ENCODE results near the gene GPNMB. TPM values are rescaled to one million over a fixed set of nuclear protein-coding genes. Genes with fewer than 3 reads are reported as not detected.

The GPNMB gene
- total and polyA plus RNA-seq, 11 donors, result 97.5 to 561 (median 228) TPM

DNA sequence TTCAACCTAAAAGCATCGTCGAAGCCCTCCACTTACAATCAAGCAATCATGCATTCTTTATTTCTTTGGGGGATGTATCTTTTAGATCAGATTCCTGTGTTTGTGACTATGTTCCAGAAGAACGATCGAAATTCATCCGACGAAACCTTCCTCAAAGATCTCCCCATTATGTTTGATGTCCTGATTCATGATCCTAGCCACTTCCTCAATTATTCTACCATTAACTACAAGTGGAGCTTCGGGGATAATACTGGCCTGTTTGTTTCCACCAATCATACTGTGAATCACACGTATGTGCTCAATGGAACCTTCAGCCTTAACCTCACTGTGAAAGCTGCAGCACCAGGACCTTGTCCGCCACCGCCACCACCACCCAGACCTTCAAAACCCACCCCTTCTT lies 13.8 kb downstream of the GPNMB start:
- no peaks in the 10 kb centered on the region for H3K4me1 ChIP-seq
- DNase-seq (no peak), ATAC-seq (no peak)
- peaks cover 0 to 99% (median 47%) of the 10 kb centered on the region in 9 donors for H3K36me3 ChIP-seq
- intact Hi-C loops (cut with DNase I), result loop anchor here in 4 of 10 donors (5.0 to 10.0 kb wide), 2 partner anchors 73 to 166 kb away; no protein-coding TSS in a partner anchor
- TF ChIP-seq, protein P1, sequence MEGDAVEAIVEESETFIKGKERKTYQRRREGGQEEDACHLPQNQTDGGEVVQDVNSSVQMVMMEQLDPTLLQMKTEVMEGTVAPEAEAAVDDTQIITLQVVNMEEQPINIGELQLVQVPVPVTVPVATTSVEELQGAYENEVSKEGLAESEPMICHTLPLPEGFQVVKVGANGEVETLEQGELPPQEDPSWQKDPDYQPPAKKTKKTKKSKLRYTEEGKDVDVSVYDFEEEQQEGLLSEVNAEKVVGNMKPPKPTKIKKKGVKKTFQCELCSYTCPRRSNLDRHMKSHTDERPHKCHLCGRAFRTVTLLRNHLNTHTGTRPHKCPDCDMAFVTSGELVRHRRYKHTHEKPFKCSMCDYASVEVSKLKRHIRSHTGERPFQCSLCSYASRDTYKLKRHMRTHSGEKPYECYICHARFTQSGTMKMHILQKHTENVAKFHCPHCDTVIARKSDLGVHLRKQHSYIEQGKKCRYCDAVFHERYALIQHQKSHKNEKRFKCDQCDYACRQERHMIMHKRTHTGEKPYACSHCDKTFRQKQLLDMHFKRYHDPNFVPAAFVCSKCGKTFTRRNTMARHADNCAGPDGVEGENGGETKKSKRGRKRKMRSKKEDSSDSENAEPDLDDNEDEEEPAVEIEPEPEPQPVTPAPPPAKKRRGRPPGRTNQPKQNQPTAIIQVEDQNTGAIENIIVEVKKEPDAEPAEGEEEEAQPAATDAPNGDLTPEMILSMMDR (IDR thresholded peaks at IDR 0.05), result no peak
- TF ChIP-seq POLR2A (IDR thresholded peaks at IDR 0.05), result no peak
- H3K4me3 ChIP-seq, result no peak overlapping the region
- H3K27ac ChIP-seq, result no peak overlapping the region
- 84 to 91% (median 87%) methylated on average over 10 of the region's 10 CpGs for WGBS, 4 donors
- H3K9me3 ChIP-seq, result no peaks in the 10 kb centered on the region
- H3K27me3 ChIP-seq, result no peaks in the 10 kb centered on the region

DNA sequence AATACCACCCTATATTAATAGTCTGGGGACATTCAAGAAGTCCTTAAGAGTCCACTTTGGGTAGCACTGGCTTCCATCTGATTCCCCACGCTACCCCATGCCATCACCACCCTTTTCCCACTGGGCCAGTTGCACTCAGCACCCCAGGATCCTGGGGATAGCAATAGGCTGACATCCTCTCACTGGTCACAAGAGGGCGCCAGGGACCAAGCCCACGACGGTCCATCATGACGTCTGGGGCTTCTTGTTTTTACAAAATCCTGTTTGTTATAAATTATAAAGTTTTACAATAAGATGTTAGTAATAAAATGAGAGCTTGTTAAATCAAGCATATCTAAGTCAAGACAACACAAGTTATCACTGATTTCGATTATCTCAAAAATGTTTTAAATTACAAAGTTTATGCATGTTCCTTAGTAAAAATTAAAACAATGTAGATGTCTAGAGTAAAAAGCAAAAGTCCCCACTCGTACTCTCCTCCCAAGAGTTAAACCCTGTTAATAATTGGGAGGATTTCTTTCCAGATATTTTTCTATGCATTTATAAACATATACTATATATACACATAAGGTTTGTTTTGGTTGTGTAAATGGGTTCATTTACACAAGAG lies 15.4 kb downstream of the GPNMB start:
- intact Hi-C loops (cut with DNase I), result loop anchor here in 4 of 10 donors (5.0 to 10.0 kb wide), 2 partner anchors 75 to 167 kb away; no protein-coding TSS in a partner anchor
- H3K9me3 ChIP-seq, result no peaks in the 10 kb centered on the region
- WGBS, 4 donors, result 9 to 17% (median 9%) methylated on average over 7 of the region's 7 CpGs
- no peak overlapping the region for H3K4me3 ChIP-seq
- H3K4me1 ChIP-seq, result no peaks in the 10 kb centered on the region
- ATAC-seq, result peak in 3 of 4 donors; percentile 73 to 85 (median 83)
- H3K27me3 ChIP-seq, result no peaks in the 10 kb centered on the region
- DNase-seq, result peak; percentile 40 to 67 (median 53)
- TF ChIP-seq POLR2A (IDR thresholded peaks at IDR 0.05), result no peak
- TF ChIP-seq, protein P1 (IDR thresholded peaks at IDR 0.05), result peak; percentile 59 to 89 (median 75)
- H3K36me3 ChIP-seq, result peaks cover 0 to 99% (median 47%) of the 10 kb centered on the region in 9 donors
- H3K27ac ChIP-seq, result no peak overlapping the region

DNA sequence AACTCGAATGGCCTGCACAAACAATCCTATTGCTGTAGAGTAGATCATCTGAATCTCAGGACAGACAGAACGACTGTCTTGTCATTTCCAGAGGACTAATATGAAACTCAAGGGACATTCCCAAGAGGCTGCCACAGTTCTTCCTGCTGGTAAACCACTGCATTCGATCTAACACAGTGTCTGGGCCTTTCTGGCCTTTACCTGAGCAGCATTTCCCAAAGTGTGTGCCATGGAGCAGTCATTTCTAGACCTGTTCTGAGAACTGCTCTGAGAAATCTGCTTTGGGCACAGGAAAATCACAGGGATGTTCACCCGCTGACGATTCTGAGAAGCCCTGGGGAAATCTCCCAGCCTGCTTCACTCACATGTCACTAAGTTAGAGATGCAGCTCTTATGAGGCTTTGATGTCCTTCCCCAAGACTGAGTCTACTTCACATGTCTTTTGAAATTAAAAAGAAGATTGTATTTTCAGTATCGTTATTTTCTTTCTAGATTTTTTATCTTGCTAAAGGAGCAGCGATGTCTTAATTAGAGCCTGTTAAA lies 18.4 kb downstream of the GPNMB start:
- TF ChIP-seq, protein P1 (IDR thresholded peaks at IDR 0.05), result no peak
- no peak for TF ChIP-seq POLR2A (IDR thresholded peaks at IDR 0.05)
- no peaks in the 10 kb centered on the region for H3K9me3 ChIP-seq
- no peak overlapping the region for H3K27ac ChIP-seq
- no peaks in the 10 kb centered on the region for H3K27me3 ChIP-seq
- 67 to 77% (median 72%) methylated on average over 7 of the region's 7 CpGs for WGBS, 4 donors
- H3K4me3 ChIP-seq, result no peak overlapping the region
- no peak for DNase-seq
- peaks cover 0 to 5% (median 0%) of the 10 kb centered on the region in 12 donors for H3K4me1 ChIP-seq
- intact Hi-C loops (cut with DNase I), result loop anchor here in 5 of 10 donors (5.0 to 10.0 kb wide), 3 partner anchors 78 to 192 kb away; no protein-coding TSS in a partner anchor
- peaks cover 0 to 95% (median 28%) of the 10 kb centered on the region in 9 donors for H3K36me3 ChIP-seq
- no peak for ATAC-seq

DNA sequence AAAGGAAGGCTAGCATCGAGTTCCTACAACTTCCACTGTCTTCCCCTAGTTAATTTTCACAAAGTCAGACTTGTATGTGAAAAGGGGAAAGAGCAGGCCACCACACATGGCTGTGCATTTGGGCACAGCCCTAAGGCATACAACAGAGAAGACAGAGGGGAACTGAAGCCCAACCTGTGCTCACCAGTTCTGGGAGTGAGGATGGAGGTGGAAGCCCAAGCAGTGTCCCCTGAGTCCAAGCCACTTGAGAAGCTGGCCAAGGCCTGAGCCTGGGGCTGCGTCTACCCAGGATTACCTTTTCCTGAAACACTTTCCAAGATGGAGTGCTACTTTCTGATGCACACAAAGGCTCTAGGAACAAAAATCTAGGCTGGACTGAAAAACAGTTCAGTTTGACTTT lies 20.3 kb downstream of the GPNMB start:
- TF ChIP-seq, protein P1 (IDR thresholded peaks at IDR 0.05), result no peak
- no peak for TF ChIP-seq POLR2A (IDR thresholded peaks at IDR 0.05)
- no peak for DNase-seq
- Histone ChIP-seq H3K27me3 (no peaks in the 10 kb centered on the region), H3K9me3 (no peaks in the 10 kb centered on the region), H3K4me1 (peaks cover 0 to 5% (median 0%) of the 10 kb centered on the region in 12 donors), H3K4me3 (no peak overlapping the region), H3K27ac (no peak overlapping the region), H3K36me3 (peaks cover 0 to 94% (median 27%) of the 10 kb centered on the region in 9 donors)
- intact Hi-C loops (cut with DNase I), result loop anchor here in 2 of 10 donors (5.0 to 10.0 kb wide), 2 partner anchors 172 to 190 kb away; no protein-coding TSS in a partner anchor
- WGBS, 4 donors, result 79 to 90% (median 84%) methylated on average over 2 of the region's 2 CpGs
- ATAC-seq, result no peak

Data from heart left ventricle (tissue), 16 donors.